Neural crest cell (in vitro differentiated cells): Measurements from ENCODE around the gene GGNBP2. TPM values are rescaled to one million over a fixed set of nuclear protein-coding genes. Genes with fewer than 3 reads are reported as not detected.
A peak's percentile ranks its signal among the peaks of the same experiment; 100 is the strongest.

Experiments
- DNase-seq: peaks from one replicate; pipeline ENCODE4 v3.0.0; 2021; ENCODE audit warnings: low read depth, mixed read lengths, low spot score
- H3K27ac Mint-ChIP-seq: one replicate; pipeline ENCODE4 v1.8.0; 2021; ENCODE audit warnings: mild to moderate bottlenecking, mixed read lengths; ENCODE audit not compliant: unreplicated experiment
- H3K27me3 Mint-ChIP-seq: 2 replicates; pipeline ENCODE4 v1.8.0; 2021; ENCODE audit warnings: low read depth, mild to moderate bottlenecking, mixed read lengths
- H3K36me3 Mint-ChIP-seq: 2 replicates; pipeline ENCODE4 v1.8.0; 2021; ENCODE audit warnings: low read depth, mild to moderate bottlenecking, mixed read lengths
- H3K4me1 Mint-ChIP-seq: 2 replicates; pipeline ENCODE4 v1.8.0; 2021; ENCODE audit warnings: mixed read lengths
- H3K4me3 Mint-ChIP-seq: one replicate; pipeline ENCODE4 v1.8.0; 2021; ENCODE audit warnings: mild to moderate bottlenecking, mixed read lengths
- H3K9me3 Mint-ChIP-seq: 2 replicates; pipeline ENCODE4 v1.8.0; 2021; ENCODE audit warnings: mixed read lengths
- total RNA-seq: library from RNA; stranded (reverse); gene quantifications from 2 replicates; pipeline ENCODE4 v1.2.1, GENCODE V29; 2021
- TF ChIP-seq, protein P1 (sequence below): fragments of 200-600 bp; sonication (generic); conservative IDR thresholded peaks from 2 replicates; pipeline ENCODE4 v1.5.0; 2021; ENCODE audit warnings: antibody characterized with exemption, mild to moderate bottlenecking

GGNBP2 gene
- total RNA-seq, 1 donor from 2014 or later: 71.8 TPM

DNA sequence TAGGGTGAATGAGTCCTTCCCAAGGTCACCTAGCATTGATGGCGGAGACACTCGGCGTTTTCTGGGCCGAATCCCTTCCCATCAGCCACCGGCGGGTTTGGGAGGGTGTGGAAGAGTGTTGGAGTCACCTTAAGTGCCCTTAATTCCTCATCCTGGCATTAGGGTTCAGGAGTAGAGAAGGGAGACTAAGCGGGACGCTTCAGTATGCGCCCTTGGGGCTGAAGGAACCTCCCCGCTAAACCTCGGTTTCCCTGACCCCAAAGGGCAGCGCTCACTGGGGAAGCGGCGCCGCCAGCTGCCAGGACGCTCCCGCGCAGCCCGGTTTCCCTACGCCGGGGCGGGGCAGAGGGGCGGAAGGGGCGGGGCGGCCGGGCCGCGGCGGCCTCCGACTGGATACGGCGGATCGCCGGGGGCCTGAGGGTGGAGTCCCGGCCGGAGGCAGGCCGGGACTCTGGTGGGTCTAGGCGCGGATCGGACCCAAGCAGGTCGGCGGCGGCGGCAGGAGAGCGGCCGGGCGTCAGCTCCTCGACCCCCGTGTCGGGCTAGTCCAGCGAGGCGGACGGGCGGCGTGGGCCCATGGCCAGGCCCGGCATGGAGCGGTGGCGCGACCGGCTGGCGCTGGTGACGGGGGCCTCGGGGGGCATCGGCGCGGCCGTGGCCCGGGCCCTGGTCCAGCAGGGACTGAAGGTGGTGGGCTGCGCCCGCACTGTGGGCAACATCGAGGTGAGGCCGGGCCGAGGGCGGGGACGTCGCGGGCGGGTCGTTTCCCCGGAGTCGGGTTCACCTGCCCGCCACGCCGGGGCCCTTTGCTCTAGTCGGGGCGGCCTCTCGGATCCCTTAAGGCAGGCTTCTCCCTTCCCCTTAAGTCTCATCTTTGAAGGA, 47.0 kb downstream of the GGNBP2 start, which contains the start of gene DHRS11:
TSS of gene DHRS11 (plus strand) at position 446 of the 882 bp plus-strand sequence. CDS start at position 577, 131 bp downstream.
- Mint-ChIP-seq H3K27me3 (no peaks in the 10 kb centered on the region), H3K4me1 (peaks cover 31% of the 10 kb centered on the region), H3K9me3 (no peaks in the 10 kb centered on the region), H3K4me3 (peak within 1 kb of the TSS; percentile 91), H3K36me3 (peaks cover 6% of the 10 kb centered on the region), H3K27ac (peak within 1 kb of the TSS; percentile 76)
- peak; percentile 77 for DNase-seq
- TF ChIP-seq, protein P1, sequence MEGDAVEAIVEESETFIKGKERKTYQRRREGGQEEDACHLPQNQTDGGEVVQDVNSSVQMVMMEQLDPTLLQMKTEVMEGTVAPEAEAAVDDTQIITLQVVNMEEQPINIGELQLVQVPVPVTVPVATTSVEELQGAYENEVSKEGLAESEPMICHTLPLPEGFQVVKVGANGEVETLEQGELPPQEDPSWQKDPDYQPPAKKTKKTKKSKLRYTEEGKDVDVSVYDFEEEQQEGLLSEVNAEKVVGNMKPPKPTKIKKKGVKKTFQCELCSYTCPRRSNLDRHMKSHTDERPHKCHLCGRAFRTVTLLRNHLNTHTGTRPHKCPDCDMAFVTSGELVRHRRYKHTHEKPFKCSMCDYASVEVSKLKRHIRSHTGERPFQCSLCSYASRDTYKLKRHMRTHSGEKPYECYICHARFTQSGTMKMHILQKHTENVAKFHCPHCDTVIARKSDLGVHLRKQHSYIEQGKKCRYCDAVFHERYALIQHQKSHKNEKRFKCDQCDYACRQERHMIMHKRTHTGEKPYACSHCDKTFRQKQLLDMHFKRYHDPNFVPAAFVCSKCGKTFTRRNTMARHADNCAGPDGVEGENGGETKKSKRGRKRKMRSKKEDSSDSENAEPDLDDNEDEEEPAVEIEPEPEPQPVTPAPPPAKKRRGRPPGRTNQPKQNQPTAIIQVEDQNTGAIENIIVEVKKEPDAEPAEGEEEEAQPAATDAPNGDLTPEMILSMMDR: no peak

GRCh38 chr17:36592316-36592715, 47.6 kb downstream of the GGNBP2 start:
- H3K27ac Mint-ChIP-seq: peak overlapping the region; percentile 75
- no peaks in the 10 kb centered on the region for H3K9me3 Mint-ChIP-seq
- H3K36me3 Mint-ChIP-seq: peaks cover 6% of the 10 kb centered on the region
- DNase-seq: no peak
- TF ChIP-seq, protein P1: no peak
- H3K4me1 Mint-ChIP-seq: peaks cover 31% of the 10 kb centered on the region
- no peaks in the 10 kb centered on the region for H3K27me3 Mint-ChIP-seq
- H3K4me3 Mint-ChIP-seq: peak overlapping the region; percentile 84

- peaks cover 6% of the 10 kb centered on the region for H3K36me3 Mint-ChIP-seq
- DNase-seq: no peak
- H3K4me1 Mint-ChIP-seq: peaks cover 31% of the 10 kb centered on the region
- H3K9me3 Mint-ChIP-seq: no peaks in the 10 kb centered on the region
- peak overlapping the region; percentile 75 for H3K27ac Mint-ChIP-seq
- no peaks in the 10 kb centered on the region for H3K27me3 Mint-ChIP-seq
- H3K4me3 Mint-ChIP-seq: peak overlapping the region; percentile 84
- TF ChIP-seq, protein P1: no peak
Measured at GRCh38 chr17:36592716-36593321, 48.1 kb downstream of the GGNBP2 start.

DNA sequence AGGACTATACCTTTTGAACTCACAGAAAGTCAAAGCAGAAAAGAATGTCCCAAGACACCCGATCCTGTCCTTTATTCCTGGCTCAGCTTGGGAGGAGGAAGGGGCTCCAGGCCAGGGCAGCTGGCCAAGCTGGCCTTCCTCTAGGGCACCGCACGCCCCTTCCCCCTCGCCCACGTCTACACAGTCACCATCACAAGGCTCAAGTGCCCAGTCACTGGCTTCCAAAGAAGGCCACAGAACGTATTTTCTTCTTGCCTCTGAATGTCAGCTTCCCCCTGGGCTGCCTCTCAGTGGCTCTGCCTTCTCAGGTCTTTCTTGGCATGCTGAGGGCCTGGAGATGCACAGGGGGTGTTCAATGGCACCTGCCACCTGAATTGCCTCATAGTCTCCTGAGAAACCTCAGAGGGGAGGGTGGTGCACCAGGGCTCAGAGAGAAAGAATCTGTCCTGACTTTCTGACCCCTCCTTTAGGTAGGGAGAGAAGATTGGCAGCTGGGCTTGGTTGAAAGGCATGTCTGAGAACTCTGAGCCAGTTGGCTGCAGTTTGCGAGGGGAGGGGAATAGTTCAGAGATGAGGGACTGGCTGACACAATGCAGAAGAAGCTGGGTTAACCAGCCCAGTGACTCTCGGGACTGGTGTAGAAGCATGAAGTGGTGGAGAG, 49.1 kb downstream of the GGNBP2 start:
- TF ChIP-seq, protein P1: no peak
- H3K4me1 Mint-ChIP-seq: peaks cover 31% of the 10 kb centered on the region
- peak overlapping the region; percentile 84 for H3K4me3 Mint-ChIP-seq
- H3K36me3 Mint-ChIP-seq: peaks cover 6% of the 10 kb centered on the region
- H3K27ac Mint-ChIP-seq: no peak overlapping the region
- H3K27me3 Mint-ChIP-seq: no peaks in the 10 kb centered on the region
- H3K9me3 Mint-ChIP-seq: no peaks in the 10 kb centered on the region
- no peak for DNase-seq

GRCh38 chr17:36594626-36595401, 50.1 kb downstream of the GGNBP2 start:
- peaks cover 6% of the 10 kb centered on the region for H3K36me3 Mint-ChIP-seq
- H3K4me1 Mint-ChIP-seq: peaks cover 31% of the 10 kb centered on the region
- no peaks in the 10 kb centered on the region for H3K27me3 Mint-ChIP-seq
- no peaks in the 10 kb centered on the region for H3K9me3 Mint-ChIP-seq
- H3K27ac Mint-ChIP-seq: no peak overlapping the region
- TF ChIP-seq, protein P1: no peak
- no peak for DNase-seq
- peak overlapping the region; percentile 45 for H3K4me3 Mint-ChIP-seq
